ENCODE data around the gene KIF4B.
"Not testable (repeated sequence)": the region's sequence is repeated elsewhere in the genome, so short reads cannot be mapped to it uniquely, and the experiment has no call there.

KIF4B gene

GRCh38 chr5:155027993-155028629 lies 14.6 kb downstream of the KIF4B start:
- TF ChIP-seq EZH2phosphoT487 (IDR thresholded peaks at IDR 0.05; ENCODE audit: borderline replicate concordance, low read length) (no peak), CTCF (IDR thresholded peaks at IDR 0.05; ENCODE audit: low read depth, low read length, poor library complexity, severe bottlenecking) (no peak)
- Histone ChIP-seq H3K9me3 (ENCODE audit: control insufficient read depth, insufficient read depth, low read length) (no peaks in the 10 kb centered on the region), H3K4me3 (ENCODE audit: low read length) (no peak overlapping the region), H3K36me3 (ENCODE audit: control insufficient read depth, low read length) (no peaks in the 10 kb centered on the region), H3K27me3 (ENCODE audit: control insufficient read depth, low read length) (no peaks in the 10 kb centered on the region), H3K4me2 (ENCODE audit: low read length) (no peak overlapping the region), H3K4me1 (ENCODE audit: control insufficient read depth, low read length) (no peaks in the 10 kb centered on the region), H3K79me2 (ENCODE audit: control insufficient read depth, low read length) (no peaks in the 10 kb centered on the region), H4K20me1 (ENCODE audit: control insufficient read depth, insufficient read depth, low read depth, low read length) (no peaks in the 10 kb centered on the region), H3F3A (ENCODE audit: control insufficient read depth, insufficient read depth) (no peaks in the 10 kb centered on the region), H3K27ac (ENCODE audit: low read depth, low read length) (no peak overlapping the region), H3K9me2 (replicated peaks; ENCODE audit: control insufficient read depth, low read length) (no peaks in the 10 kb centered on the region)

- no peaks in the 10 kb centered on the region for H3K9me3 ChIP-seq (ENCODE audit: control insufficient read depth, insufficient read depth, low read length)
- H4K20me1 ChIP-seq (ENCODE audit: control insufficient read depth, insufficient read depth, low read depth, low read length), result no peaks in the 10 kb centered on the region
- H3K79me2 ChIP-seq (ENCODE audit: control insufficient read depth, low read length), result no peaks in the 10 kb centered on the region
- H3K4me1 ChIP-seq (ENCODE audit: control insufficient read depth, low read length), result no peaks in the 10 kb centered on the region
- TF ChIP-seq EZH2phosphoT487 (IDR thresholded peaks at IDR 0.05; ENCODE audit: borderline replicate concordance, low read length) (no peak), CTCF (IDR thresholded peaks at IDR 0.05; ENCODE audit: low read depth, low read length, poor library complexity, severe bottlenecking) (no peak)
- no peak overlapping the region for H3K4me2 ChIP-seq (ENCODE audit: low read length)
- no peaks in the 10 kb centered on the region for H3K9me2 ChIP-seq (replicated peaks; ENCODE audit: control insufficient read depth, low read length)
- H3K4me3 ChIP-seq (ENCODE audit: low read length), result no peak overlapping the region
- no peaks in the 10 kb centered on the region for H3F3A ChIP-seq (ENCODE audit: control insufficient read depth, insufficient read depth)
- H3K27me3 ChIP-seq (ENCODE audit: control insufficient read depth, low read length), result no peaks in the 10 kb centered on the region
- no peaks in the 10 kb centered on the region for H3K36me3 ChIP-seq (ENCODE audit: control insufficient read depth, low read length)
- no peak overlapping the region for H3K27ac ChIP-seq (ENCODE audit: low read depth, low read length)
These were observed 15.7 kb downstream of the KIF4B start for GRCh38 chr5:155029240-155029639.

GRCh38 chr5:155034145-155034744 lies 20.7 kb downstream of the KIF4B start:
- H3K4me2 ChIP-seq (ENCODE audit: low read length); H3K27ac ChIP-seq (ENCODE audit: low read depth, low read length); H3K27me3 ChIP-seq (ENCODE audit: control insufficient read depth, low read length); H3K9me2 ChIP-seq (replicated peaks; ENCODE audit: control insufficient read depth, low read length); H3F3A ChIP-seq (ENCODE audit: control insufficient read depth, insufficient read depth); H3K4me3 ChIP-seq (ENCODE audit: low read length); H3K79me2 ChIP-seq (ENCODE audit: control insufficient read depth, low read length); H4K20me1 ChIP-seq (ENCODE audit: control insufficient read depth, insufficient read depth, low read depth, low read length); H3K4me1 ChIP-seq (ENCODE audit: control insufficient read depth, low read length); H3K9me3 ChIP-seq (ENCODE audit: control insufficient read depth, insufficient read depth, low read length); H3K36me3 ChIP-seq (ENCODE audit: control insufficient read depth, low read length): not testable (repeated sequence)

GRCh38 chr5:155035087-155035486 lies 21.5 kb downstream of the KIF4B start:
- H3K9me2 ChIP-seq (replicated peaks; ENCODE audit: control insufficient read depth, low read length); H3K36me3 ChIP-seq (ENCODE audit: control insufficient read depth, low read length); H3K4me2 ChIP-seq (ENCODE audit: low read length); H3K27ac ChIP-seq (ENCODE audit: low read depth, low read length); H3F3A ChIP-seq (ENCODE audit: control insufficient read depth, insufficient read depth); H3K9me3 ChIP-seq (ENCODE audit: control insufficient read depth, insufficient read depth, low read length); H3K4me3 ChIP-seq (ENCODE audit: low read length); H3K79me2 ChIP-seq (ENCODE audit: control insufficient read depth, low read length); H3K4me1 ChIP-seq (ENCODE audit: control insufficient read depth, low read length); H4K20me1 ChIP-seq (ENCODE audit: control insufficient read depth, insufficient read depth, low read depth, low read length); H3K27me3 ChIP-seq (ENCODE audit: control insufficient read depth, low read length): not testable (repeated sequence)
